Natural killer cell treated with Interleukin-12 subunit alpha and Interleukin-12 subunit beta and Interleukin-15 and Interleukin-18, amount 100 ng/mL, for 72 hours (primary cell): Measurements from ENCODE around the gene MEP1B. TPM values are rescaled to one million over a fixed set of nuclear protein-coding genes. Genes with fewer than 3 reads are reported as not detected.
"Not testable (repeated sequence)": the region's sequence is repeated elsewhere in the genome, so short reads cannot be mapped to it uniquely, and the experiment has no call there.

ENCODE experiments used
- ATAC-seq, 2 donors: fragments of 150-1000 bp; cut with Tn5 transposase in 1 of 2; sonication (Bioruptor Pico), chemical (Tn5 transposase) in 1 of 2; 2 replicates each; pipeline ENCODE4 v1.10.0; 2021
- DNase-seq: peaks from one replicate; pipeline ENCODE4 v3.0.0; 2022; ENCODE audit warnings: low spot score
- H3K27ac Mint-ChIP-seq, 2 donors: 1 replicate in 1 of 2; 2 replicates in 1 of 2; pipeline ENCODE4 v1.8.0; 2022; ENCODE audit warnings: mixed read lengths in 2 of 2, mild to moderate bottlenecking in 1 of 2, moderate library complexity in 1 of 2
- H3K27me3 Mint-ChIP-seq, 2 donors: 1 replicate in 1 of 2; 2 replicates in 1 of 2; pipeline ENCODE4 v1.8.0; 2022; ENCODE audit warnings: mixed read lengths in 2 of 2
- H3K36me3 Mint-ChIP-seq: one replicate; pipeline ENCODE4 v1.8.0; 2022; ENCODE audit warnings: mixed read lengths
- H3K4me1 Mint-ChIP-seq, 2 donors: 1 replicate in 1 of 2; 2 replicates in 1 of 2; pipeline ENCODE4 v1.8.0; 2022; ENCODE audit warnings: low read depth in 2 of 2, mixed read lengths in 2 of 2, mild to moderate bottlenecking in 1 of 2
- H3K4me3 Mint-ChIP-seq: one replicate; pipeline ENCODE4 v1.8.0; 2022; ENCODE audit warnings: mixed read lengths
- H3K9me3 Mint-ChIP-seq: 2 replicates; pipeline ENCODE4 v1.8.0; 2022; ENCODE audit warnings: mixed read lengths
- total RNA-seq, 2 donors: library from RNA; stranded (reverse); gene quantifications; one replicate each; pipeline ENCODE4 v1.2.3, GENCODE V29; 2022

Gene MEP1B
- total RNA-seq, 2 donors from 2014 or later: 0.19 to 0.20 TPM

- no peak overlapping the region for H3K4me3 Mint-ChIP-seq
- H3K36me3 Mint-ChIP-seq: no peaks in the 10 kb centered on the region
- H3K27me3 Mint-ChIP-seq: peaks cover 0 to 10% of the 10 kb centered on the region in 2 donors
- no peaks in the 10 kb centered on the region for H3K4me1 Mint-ChIP-seq
- H3K9me3 Mint-ChIP-seq: no peaks in the 10 kb centered on the region
- no peak for DNase-seq
- no peak for ATAC-seq
- H3K27ac Mint-ChIP-seq: no peak overlapping the region
These were observed 12.3 kb upstream of the MEP1B start for GRCh38 chr18:32177530-32177929.

GRCh38 chr18:32183503-32183902, 6.3 kb upstream of the MEP1B start:
- Mint-ChIP-seq H3K9me3 (peaks cover 4% of the 10 kb centered on the region), H3K36me3 (peaks cover 9% of the 10 kb centered on the region), H3K4me3 (no peak overlapping the region), H3K4me1 (no peaks in the 10 kb centered on the region), H3K27ac (no peak overlapping the region), H3K27me3 (peaks cover 20 to 25% of the 10 kb centered on the region in 2 donors)
- ATAC-seq (no peak), DNase-seq (no peak)

- Mint-ChIP-seq H3K36me3 (no peaks in the 10 kb centered on the region), H3K27me3 (peaks cover 18 to 33% of the 10 kb centered on the region in 2 donors), H3K9me3 (no peaks in the 10 kb centered on the region), H3K4me1 (no peaks in the 10 kb centered on the region), H3K27ac (no peak overlapping the region), H3K4me3 (no peak overlapping the region)
- DNase-seq (no peak), ATAC-seq (no peak)
These were observed 370 bp downstream of the MEP1B start for GRCh38 chr18:32190209-32190608.

GRCh38 chr18:32195881-32196815, 6.3 kb downstream of the MEP1B start:
- peak in 1 of 2 donors; percentile 45 for ATAC-seq
- Mint-ChIP-seq H3K27me3 (peaks cover 2 to 4% of the 10 kb centered on the region in 2 donors), H3K9me3 (no peaks in the 10 kb centered on the region)

GRCh38 chr18:32200766-32201165, 10.9 kb downstream of the MEP1B start:
- Mint-ChIP-seq H3K9me3 (no peaks in the 10 kb centered on the region), H3K4me3 (no peak overlapping the region), H3K36me3 (no peaks in the 10 kb centered on the region), H3K27ac (no peak overlapping the region), H3K4me1 (no peaks in the 10 kb centered on the region), H3K27me3 (no peaks in the 10 kb centered on the region)
- DNase-seq (no peak), ATAC-seq (no peak)

More at GRCh38 chr18:32195881-32196815, 6.3 kb downstream of the MEP1B start:
- H3K36me3 Mint-ChIP-seq: no peaks in the 10 kb centered on the region
- no peak overlapping the region for H3K4me3 Mint-ChIP-seq
- H3K4me1 Mint-ChIP-seq: no peaks in the 10 kb centered on the region
- DNase-seq: no peak
- no peak overlapping the region for H3K27ac Mint-ChIP-seq

GRCh38 chr18:32201948-32202672, 12.3 kb downstream of the MEP1B start:
- no peak overlapping the region for H3K27ac Mint-ChIP-seq
- no peaks in the 10 kb centered on the region for H3K27me3 Mint-ChIP-seq
- H3K4me1 Mint-ChIP-seq: no peaks in the 10 kb centered on the region
- H3K36me3 Mint-ChIP-seq: no peaks in the 10 kb centered on the region
- H3K4me3 Mint-ChIP-seq: no peak overlapping the region
- no peaks in the 10 kb centered on the region for H3K9me3 Mint-ChIP-seq
- DNase-seq (no peak), ATAC-seq (no peak)

- Mint-ChIP-seq H3K9me3 (no peaks in the 10 kb centered on the region), H3K27ac (no peak overlapping the region), H3K36me3 (no peaks in the 10 kb centered on the region), H3K4me1 (no peaks in the 10 kb centered on the region), H3K27me3 (no peaks in the 10 kb centered on the region), H3K4me3 (no peak overlapping the region)
- DNase-seq (no peak), ATAC-seq (no peak)
These were observed 18.2 kb downstream of the MEP1B start for GRCh38 chr18:32208023-32208422.

- no peaks in the 10 kb centered on the region for H3K9me3 Mint-ChIP-seq
- H3K4me1 Mint-ChIP-seq: no peaks in the 10 kb centered on the region
- no peak overlapping the region for H3K27ac Mint-ChIP-seq
- H3K4me3 Mint-ChIP-seq: no peak overlapping the region
- ATAC-seq (no peak), DNase-seq (no peak)
- H3K36me3 Mint-ChIP-seq: no peaks in the 10 kb centered on the region
- H3K27me3 Mint-ChIP-seq: no peaks in the 10 kb centered on the region
These were observed 18.7 kb downstream of the MEP1B start for GRCh38 chr18:32208577-32208976.

GRCh38 chr18:32209685-32210445, 20.0 kb downstream of the MEP1B start:
- Mint-ChIP-seq H3K36me3 (no peaks in the 10 kb centered on the region), H3K9me3 (no peaks in the 10 kb centered on the region), H3K27me3 (no peaks in the 10 kb centered on the region), H3K4me1 (no peaks in the 10 kb centered on the region), H3K27ac (no peak overlapping the region), H3K4me3 (no peak overlapping the region)
- no peak for DNase-seq
- ATAC-seq: no peak

- Mint-ChIP-seq H3K4me3 (no peak overlapping the region), H3K27ac (no peak overlapping the region), H3K27me3 (peaks cover 0 to 16% of the 10 kb centered on the region in 2 donors), H3K9me3 (no peaks in the 10 kb centered on the region), H3K4me1 (no peaks in the 10 kb centered on the region), H3K36me3 (no peaks in the 10 kb centered on the region)
- no peak for ATAC-seq
- no peak for DNase-seq
These were observed 23.9 kb downstream of the MEP1B start for GRCh38 chr18:32213693-32214092.

GRCh38 chr18:32216390-32216789, 26.6 kb downstream of the MEP1B start:
- H3K4me3 Mint-ChIP-seq: no peak overlapping the region
- H3K4me1 Mint-ChIP-seq: no peaks in the 10 kb centered on the region
- peaks cover 4 to 16% of the 10 kb centered on the region in 2 donors for H3K27me3 Mint-ChIP-seq
- H3K36me3 Mint-ChIP-seq: no peaks in the 10 kb centered on the region
- no peak for DNase-seq
- no peak overlapping the region for H3K27ac Mint-ChIP-seq
- no peak for ATAC-seq
- H3K9me3 Mint-ChIP-seq: no peaks in the 10 kb centered on the region

- peaks cover 8 to 23% of the 10 kb centered on the region in 2 donors for H3K27me3 Mint-ChIP-seq
- no peak overlapping the region for H3K4me3 Mint-ChIP-seq
- no peaks in the 10 kb centered on the region for H3K4me1 Mint-ChIP-seq
- DNase-seq: no peak
- H3K36me3 Mint-ChIP-seq: no peaks in the 10 kb centered on the region
- no peak overlapping the region for H3K27ac Mint-ChIP-seq
- no peak for ATAC-seq
- H3K9me3 Mint-ChIP-seq: no peaks in the 10 kb centered on the region
These were observed 29.7 kb downstream of the MEP1B start for GRCh38 chr18:32219431-32220018.

GRCh38 chr18:32233348-32233747, 43.5 kb downstream of the MEP1B start:
- not testable (repeated sequence) for DNase-seq, H3K4me3 Mint-ChIP-seq, ATAC-seq, H3K27ac Mint-ChIP-seq, H3K4me1 Mint-ChIP-seq, H3K36me3 Mint-ChIP-seq, H3K9me3 Mint-ChIP-seq
- H3K27me3 Mint-ChIP-seq: peaks cover 6 to 18% of the 10 kb centered on the region in 2 donors
